Astrocyte (in vitro differentiated cells and primary cell): Measurements from ENCODE around the gene DCAF4. TPM values are rescaled to one million over a fixed set of nuclear protein-coding genes. Genes with fewer than 3 reads are reported as not detected.

Experiments
- DNase-seq: peaks from one replicate; pipeline ENCODE4 v3.0.0-alpha.2; 2010; ENCODE audit warnings: low read depth
- FAIRE-seq: peaks from 2 replicates; lab custom pipeline; 2011; peaks lifted over from hg19 to GRCh38; lab: Jason Lieb, UNC
- H2AFZ ChIP-seq: 2 replicates; pipeline ENCODE4 v1.6.0; 2012; ENCODE audit warnings: low read depth, low read length, inconsistent platforms
- H3K27ac ChIP-seq: 2 replicates; pipeline ENCODE4 v1.5.1; 2011; ENCODE audit warnings: low read depth, low read length, inconsistent platforms
- H3K27me3 ChIP-seq: 2 replicates; pipeline ENCODE4 v1.6.0; 2011; ENCODE audit warnings: low read length, inconsistent platforms; ENCODE audit not compliant: insufficient read depth
- H3K36me3 ChIP-seq: 2 replicates; pipeline ENCODE4 v1.5.1; 2011; ENCODE audit warnings: low read length, inconsistent platforms; ENCODE audit not compliant: insufficient read depth
- H3K4me1 ChIP-seq: 2 replicates; pipeline ENCODE4 v1.5.1; 2011; ENCODE audit warnings: low read length, inconsistent platforms; ENCODE audit not compliant: insufficient read depth
- H3K4me2 ChIP-seq: 2 replicates; pipeline ENCODE4 v1.6.0; 2012; ENCODE audit warnings: low read length, inconsistent platforms
- H3K4me3 ChIP-seq: 2 replicates; pipeline ENCODE4 v1.5.1; 2011; ENCODE audit warnings: low read depth, mild to moderate bottlenecking, low read length, inconsistent platforms; ENCODE audit not compliant: insufficient read depth
- H3K79me2 ChIP-seq: 2 replicates; pipeline ENCODE4 v1.6.0; 2012; ENCODE audit warnings: mild to moderate bottlenecking, low read length, inconsistent platforms; ENCODE audit not compliant: insufficient read depth
- H3K9ac ChIP-seq: 2 replicates; pipeline ENCODE4 v1.6.0; 2012; ENCODE audit warnings: mild to moderate bottlenecking, low read length, inconsistent platforms
- H3K9me3 ChIP-seq: 2 replicates; pipeline ENCODE4 v1.5.1; 2012; ENCODE audit warnings: low read depth, mild to moderate bottlenecking, low read length, inconsistent platforms; ENCODE audit not compliant: insufficient read depth
- H4K20me1 ChIP-seq: 2 replicates; pipeline ENCODE4 v1.6.0; 2012; ENCODE audit warnings: low read length, inconsistent platforms; ENCODE audit not compliant: insufficient read depth
- H3K27ac Mint-ChIP-seq: one replicate; pipeline ENCODE4 v1.8.0; 2021; ENCODE audit warnings: mild to moderate bottlenecking, mixed read lengths; ENCODE audit not compliant: unreplicated experiment
- H3K27me3 Mint-ChIP-seq: one replicate; pipeline ENCODE4 v1.8.0; 2021; ENCODE audit warnings: low read depth, mixed read lengths; ENCODE audit not compliant: unreplicated experiment
- H3K36me3 Mint-ChIP-seq: one replicate; pipeline ENCODE4 v1.8.0; 2021; ENCODE audit warnings: low read depth, mixed read lengths; ENCODE audit not compliant: unreplicated experiment
- H3K4me1 Mint-ChIP-seq: one replicate; pipeline ENCODE4 v1.8.0; 2021; ENCODE audit warnings: low read depth, mixed read lengths; ENCODE audit not compliant: unreplicated experiment
- H3K4me3 Mint-ChIP-seq: one replicate; pipeline ENCODE4 v1.8.0; 2021; ENCODE audit warnings: mild to moderate bottlenecking, moderate library complexity, mixed read lengths; ENCODE audit not compliant: unreplicated experiment
- H3K9me3 Mint-ChIP-seq: one replicate; pipeline ENCODE4 v1.8.0; 2021; ENCODE audit warnings: mild to moderate bottlenecking, mixed read lengths; ENCODE audit not compliant: unreplicated experiment
- EZH2 ChIP-seq: IDR thresholded peaks from 2 replicates; pipeline ENCODE4 v1.6.1; 2012; ENCODE audit warnings: mild to moderate bottlenecking, low read length, inconsistent platforms; ENCODE audit not compliant: insufficient read depth
- total RNA-seq: library from RNA; stranded (reverse); gene quantifications from 2 replicates; pipeline ENCODE4 v1.2.1, GENCODE V29; 2021
- TF ChIP-seq, protein P1 (sequence below): IDR thresholded peaks from 2 replicates; pipeline ENCODE4 v1.5.1; 2011; ENCODE audit warnings: low read depth, mild to moderate bottlenecking, inconsistent platforms, low read length, moderate library complexity; ENCODE audit not compliant: insufficient read depth

Gene DCAF4
- total RNA-seq, 1 donor from 2014 or later = 33.5 TPM

- H3K4me3 ChIP-seq = no peak overlapping the region
- H3K9ac ChIP-seq = peak overlapping the region; percentile 27
- H3K79me2 ChIP-seq = no peaks in the 10 kb centered on the region
- H3K27ac ChIP-seq = peak overlapping the region; percentile 55
- H3K4me1 Mint-ChIP-seq = peaks cover 1% of the 10 kb centered on the region
- FAIRE-seq = no peak
- no peak overlapping the region for H3K27ac Mint-ChIP-seq
- DNase-seq = peak; percentile 56
- no peaks in the 10 kb centered on the region for H3K27me3 Mint-ChIP-seq
- no peaks in the 10 kb centered on the region for H3K27me3 ChIP-seq
- H2AFZ ChIP-seq = peak overlapping the region; percentile 11
- H3K4me1 ChIP-seq = peaks cover 17% of the 10 kb centered on the region
- TF ChIP-seq EZH2 = no peak
- TF ChIP-seq, protein P1, sequence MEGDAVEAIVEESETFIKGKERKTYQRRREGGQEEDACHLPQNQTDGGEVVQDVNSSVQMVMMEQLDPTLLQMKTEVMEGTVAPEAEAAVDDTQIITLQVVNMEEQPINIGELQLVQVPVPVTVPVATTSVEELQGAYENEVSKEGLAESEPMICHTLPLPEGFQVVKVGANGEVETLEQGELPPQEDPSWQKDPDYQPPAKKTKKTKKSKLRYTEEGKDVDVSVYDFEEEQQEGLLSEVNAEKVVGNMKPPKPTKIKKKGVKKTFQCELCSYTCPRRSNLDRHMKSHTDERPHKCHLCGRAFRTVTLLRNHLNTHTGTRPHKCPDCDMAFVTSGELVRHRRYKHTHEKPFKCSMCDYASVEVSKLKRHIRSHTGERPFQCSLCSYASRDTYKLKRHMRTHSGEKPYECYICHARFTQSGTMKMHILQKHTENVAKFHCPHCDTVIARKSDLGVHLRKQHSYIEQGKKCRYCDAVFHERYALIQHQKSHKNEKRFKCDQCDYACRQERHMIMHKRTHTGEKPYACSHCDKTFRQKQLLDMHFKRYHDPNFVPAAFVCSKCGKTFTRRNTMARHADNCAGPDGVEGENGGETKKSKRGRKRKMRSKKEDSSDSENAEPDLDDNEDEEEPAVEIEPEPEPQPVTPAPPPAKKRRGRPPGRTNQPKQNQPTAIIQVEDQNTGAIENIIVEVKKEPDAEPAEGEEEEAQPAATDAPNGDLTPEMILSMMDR = no peak
- peaks cover 14% of the 10 kb centered on the region for H3K36me3 ChIP-seq
- no peaks in the 10 kb centered on the region for H4K20me1 ChIP-seq
- peak overlapping the region; percentile 56 for H3K4me2 ChIP-seq
- H3K4me3 Mint-ChIP-seq = no peak overlapping the region
- no peaks in the 10 kb centered on the region for H3K9me3 ChIP-seq
- H3K36me3 Mint-ChIP-seq = peaks cover 24% of the 10 kb centered on the region
- H3K9me3 Mint-ChIP-seq = no peaks in the 10 kb centered on the region
Observed at GRCh38 chr14:72946491-72946890, 20.2 kb downstream of the DCAF4 start.

DNA sequence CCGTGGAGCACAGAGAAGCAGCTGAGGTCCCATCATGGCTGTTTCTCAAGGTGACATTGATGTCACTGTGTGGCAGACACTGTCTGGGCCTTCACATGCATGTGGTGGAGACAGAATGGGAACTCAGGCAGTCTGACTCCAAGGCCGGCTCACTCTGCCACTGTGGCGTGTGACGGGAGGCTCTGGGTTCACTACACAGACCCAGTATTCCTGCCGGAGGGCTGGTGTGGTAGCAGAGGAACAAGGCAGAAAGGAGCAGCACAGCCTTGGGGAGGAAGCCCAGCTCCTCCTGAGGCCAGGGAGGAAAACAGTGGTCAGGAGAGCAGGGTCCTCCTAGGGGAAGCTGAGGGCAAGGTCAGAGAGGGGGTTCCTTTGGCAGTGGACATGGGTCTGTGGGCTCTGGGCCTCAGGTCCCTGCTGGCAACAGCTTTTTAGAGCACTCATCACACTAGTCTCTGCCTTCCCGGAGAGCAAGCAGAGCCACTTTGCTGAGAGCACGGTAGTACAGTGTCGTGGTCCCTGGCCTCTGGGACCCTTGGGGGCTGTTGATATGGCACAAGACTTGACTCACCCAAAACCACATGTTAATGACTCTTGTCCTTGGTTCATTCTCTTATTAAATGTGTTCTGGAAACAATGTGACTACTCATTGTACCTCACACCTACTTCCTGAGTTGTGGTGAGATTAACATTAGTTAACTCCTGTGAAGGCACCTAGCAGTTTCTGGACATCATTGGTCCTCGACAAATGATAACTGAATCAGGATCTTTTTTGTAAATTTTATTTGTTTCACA, 21.3 kb downstream of the DCAF4 start:
- H3K9ac ChIP-seq = peak overlapping the region; percentile 27
- no peak overlapping the region for H3K4me3 ChIP-seq
- no peaks in the 10 kb centered on the region for H3K9me3 ChIP-seq
- H3K9me3 Mint-ChIP-seq = no peaks in the 10 kb centered on the region
- no peaks in the 10 kb centered on the region for H3K79me2 ChIP-seq
- H3K27ac Mint-ChIP-seq = no peak overlapping the region
- H3K27ac ChIP-seq = no peak overlapping the region
- H3K4me3 Mint-ChIP-seq = no peak overlapping the region
- no peaks in the 10 kb centered on the region for H3K27me3 Mint-ChIP-seq
- peak; percentile 20 for DNase-seq
- H3K36me3 Mint-ChIP-seq = peaks cover 28% of the 10 kb centered on the region
- peaks cover 17% of the 10 kb centered on the region for H3K4me1 ChIP-seq
- no peak overlapping the region for H3K4me2 ChIP-seq
- H4K20me1 ChIP-seq = no peaks in the 10 kb centered on the region
- peaks cover 9% of the 10 kb centered on the region for H3K36me3 ChIP-seq
- H3K27me3 ChIP-seq = no peaks in the 10 kb centered on the region
- TF ChIP-seq, protein P1 = no peak
- no peak for TF ChIP-seq EZH2
- H3K4me1 Mint-ChIP-seq = peaks cover 1% of the 10 kb centered on the region
- no peak overlapping the region for H2AFZ ChIP-seq
- FAIRE-seq = peak; percentile 5
